H9 (cell line): ENCODE results near the gene XPC. TPM values are rescaled to one million over a fixed set of nuclear protein-coding genes. Genes with fewer than 3 reads are reported as not detected.

ENCODE experiments used
- DNase-seq: peaks from one replicate; pipeline ENCODE4 v3.0.0-alpha.2; 2017
- H2AFZ ChIP-seq: one replicate; pipeline ENCODE4 v1.6.1; 2013; ENCODE audit warnings: mild to moderate bottlenecking, low read length, control low read depth, moderate library complexity
- H2AK5ac ChIP-seq: 2 replicates; pipeline ENCODE4 v1.6.1; 2013; ENCODE audit warnings: low read length, control low read depth, mixed read lengths; ENCODE audit not compliant: insufficient read length
- H2BK120ac ChIP-seq: one replicate; pipeline ENCODE4 v1.6.1; 2013; ENCODE audit warnings: low read depth, mild to moderate bottlenecking, low read length, control low read depth, inconsistent platforms; ENCODE audit not compliant: poor library complexity, severe bottlenecking
- H2BK12ac ChIP-seq: 2 replicates; pipeline ENCODE4 v1.6.1; 2013; ENCODE audit warnings: low read length, control low read depth, mixed read lengths, low read depth; ENCODE audit not compliant: insufficient read length
- H2BK15ac ChIP-seq: 2 replicates; pipeline ENCODE4 v1.6.1; 2013; ENCODE audit warnings: low read depth, low read length, control low read depth
- H2BK20ac ChIP-seq: one replicate; pipeline ENCODE4 v1.6.1; 2013; ENCODE audit warnings: low read depth, mild to moderate bottlenecking, low read length, control low read depth, inconsistent platforms; ENCODE audit not compliant: poor library complexity, severe bottlenecking
- H2BK5ac ChIP-seq: 2 replicates; pipeline ENCODE4 v1.6.1; 2013; ENCODE audit warnings: low read length, control low read depth, mixed read lengths; ENCODE audit not compliant: insufficient read length
- H3K14ac ChIP-seq: 2 replicates; pipeline ENCODE4 v1.6.1; 2013; ENCODE audit warnings: low read length, control low read depth; ENCODE audit not compliant: insufficient read depth
- H3K18ac ChIP-seq: 2 replicates; pipeline ENCODE4 v1.6.1; 2013; ENCODE audit warnings: low read depth, mild to moderate bottlenecking, mixed read lengths, low read length, control low read depth; ENCODE audit not compliant: insufficient read length
- H3K23ac ChIP-seq: 2 replicates; pipeline ENCODE4 v1.6.1; 2013; ENCODE audit warnings: low read length, control low read depth, mixed read lengths, low read depth; ENCODE audit not compliant: insufficient read length
- H3K23me2 ChIP-seq: 2 replicates; pipeline ENCODE4 v1.6.1; 2013; ENCODE audit warnings: low read depth, mild to moderate bottlenecking, mixed read lengths, low read length, control low read depth; ENCODE audit not compliant: insufficient read length, poor library complexity, severe bottlenecking
- H3K27ac ChIP-seq: 2 replicates; pipeline ENCODE4 v1.5.1; 2013; ENCODE audit warnings: low read length, control low read depth, mixed read lengths, low read depth; ENCODE audit not compliant: insufficient read length
- H3K27me3 ChIP-seq: 2 replicates; pipeline ENCODE4 v1.6.1; 2013; ENCODE audit warnings: low read length, control low read depth, inconsistent platforms; ENCODE audit not compliant: insufficient read depth
- H3K4ac ChIP-seq: 2 replicates; pipeline ENCODE4 v1.6.1; 2013; ENCODE audit warnings: low read depth, mild to moderate bottlenecking, control low read depth, inconsistent platforms, low read length, moderate library complexity
- H3K4me1 ChIP-seq: 2 replicates; pipeline ENCODE4 v1.6.1; 2013; ENCODE audit warnings: low read length, control low read depth, inconsistent platforms; ENCODE audit not compliant: insufficient read depth
- H3K4me2 ChIP-seq: 2 replicates; pipeline ENCODE4 v1.6.1; 2013; ENCODE audit warnings: low read length, control low read depth, mixed read lengths; ENCODE audit not compliant: insufficient read length, insufficient read depth
- H3K56ac ChIP-seq: 2 replicates; pipeline ENCODE4 v1.6.1; 2013; ENCODE audit warnings: low read depth, mild to moderate bottlenecking, mixed read lengths, low read length, control low read depth; ENCODE audit not compliant: insufficient read length
- H3K79me1 ChIP-seq: 2 replicates; pipeline ENCODE4 v1.6.1; 2013; ENCODE audit warnings: low read depth, mild to moderate bottlenecking, moderate library complexity, low read length, control low read depth, inconsistent platforms; ENCODE audit not compliant: insufficient read depth, poor library complexity, severe bottlenecking
- H3K79me2 ChIP-seq: 2 replicates; pipeline ENCODE4 v1.6.1; 2013; ENCODE audit warnings: low read length, control low read depth, inconsistent platforms; ENCODE audit not compliant: insufficient read depth
- H3K9ac ChIP-seq: 2 replicates; pipeline ENCODE4 v1.6.1; 2013; ENCODE audit warnings: low read length, control low read depth, mixed read lengths; ENCODE audit not compliant: insufficient read length; ENCODE audit errors: extremely low read depth
- H3K9me3 ChIP-seq: one replicate; pipeline ENCODE4 v1.6.1; 2013; ENCODE audit warnings: low read depth, low read length, inconsistent platforms; ENCODE audit not compliant: control insufficient read depth
- H3T11ph ChIP-seq: one replicate; pipeline ENCODE4 v1.6.1; 2013; ENCODE audit warnings: mild to moderate bottlenecking, low read length, control low read depth, inconsistent platforms
- H4K20me1 ChIP-seq: one replicate; pipeline ENCODE4 v1.6.1; 2013; ENCODE audit not compliant: control insufficient read depth, insufficient read length, insufficient read depth
- H4K5ac ChIP-seq: 2 replicates; pipeline ENCODE4 v1.6.1; 2013; ENCODE audit warnings: low read depth, mild to moderate bottlenecking, mixed read lengths, low read length, control low read depth; ENCODE audit not compliant: insufficient read length
- H4K8ac ChIP-seq: replicated peaks from 2 replicates; pipeline ENCODE4 v1.6.1; 2013; ENCODE audit warnings: low read length, control low read depth, mixed read lengths, low read depth; ENCODE audit not compliant: insufficient read length
- H4K91ac ChIP-seq: 2 replicates; pipeline ENCODE4 v1.6.1; 2013; ENCODE audit warnings: low read depth, mild to moderate bottlenecking, moderate library complexity, mixed read lengths, low read length, control low read depth; ENCODE audit not compliant: insufficient read length
- H3K27ac Mint-ChIP-seq, 3 experiments: 2 replicates in 2 of 3; 3 replicates in 1 of 3; pipeline ENCODE4 v1.8.0; 2020 to 2021; ENCODE audit warnings: mixed read lengths in 3 of 3, mild to moderate bottlenecking in 1 of 3, moderate library complexity in 1 of 3
- H3K27me3 Mint-ChIP-seq: 2 replicates; pipeline ENCODE4 v1.8.0; 2021; ENCODE audit warnings: low read depth, mild to moderate bottlenecking, moderate library complexity, mixed read lengths
- H3K36me3 Mint-ChIP-seq, 3 experiments: 2 replicates in 2 of 3; 3 replicates in 1 of 3; pipeline ENCODE4 v1.8.0; 2020 to 2021; ENCODE audit warnings: low read depth in 3 of 3, mixed read lengths in 3 of 3; ENCODE audit not compliant: insufficient read depth in 1 of 3
- H3K4me1 Mint-ChIP-seq, 2 experiments: 2 replicates each; pipeline ENCODE4 v1.8.0; 2020; ENCODE audit warnings: mixed read lengths in 2 of 2
- H3K4me3 Mint-ChIP-seq, 2 experiments: 2 replicates in 1 of 2; 3 replicates in 1 of 2; pipeline ENCODE4 v1.8.0; 2020 to 2021; ENCODE audit warnings: mild to moderate bottlenecking in 2 of 2, mixed read lengths in 2 of 2, moderate library complexity in 1 of 2
- H3K9me3 Mint-ChIP-seq, 2 experiments: 2 replicates in 1 of 2; 3 replicates in 1 of 2; pipeline ENCODE4 v1.8.0; 2020; ENCODE audit warnings: mild to moderate bottlenecking in 2 of 2, mixed read lengths in 2 of 2, moderate library complexity in 1 of 2
- WGBS: extraction: QIAGEN DNeasy Blood & Tissue Kit; methylation state at CpG from one replicate; pipeline ENCODE4 v1.1.7; 2013; ENCODE audit warnings: missing lambda C conversion rate, low lambda C conversion rate, mixed read lengths; ENCODE audit not compliant: insufficient read length; ENCODE audit errors: extremely low coverage; 5-methylcytosine and 5-hydroxymethylcytosine counted together
- total RNA-seq: library from RNA; stranded (reverse); gene quantifications from 2 replicates; pipeline ENCODE4 v1.2.1, GENCODE V29; 2021
- TF ChIP-seq, protein P1 (sequence below): fragments of 200-600 bp; sonication (generic); conservative IDR thresholded peaks from 3 replicates; pipeline ENCODE4 v1.8.0; 2021; ENCODE audit warnings: antibody characterized with exemption, mild to moderate bottlenecking

The XPC gene
- total RNA-seq, 1 experiment from 2014 or later, result 30.3 TPM

GRCh38 chr3:14216257-14217048, 38.1 kb upstream of the XPC start:
- Histone ChIP-seq H4K91ac (no peak overlapping the region), H2BK12ac (no peak overlapping the region), H2BK120ac (no peak overlapping the region), H3K4ac (no peak overlapping the region), H3K27ac (no peak overlapping the region), H3K56ac (no peak overlapping the region), H3K14ac (0 out of 2 replicates have a peak overlapping the region, but pooled peaks have one; percentile 9), H2BK5ac (no peak overlapping the region), H3K79me1 (no peaks in the 10 kb centered on the region), H4K8ac (no peak overlapping the region), H3K9ac (peak overlapping the region; percentile 32), H4K20me1 (no peaks in the 10 kb centered on the region), H3K79me2 (no peaks in the 10 kb centered on the region), H2AFZ (peak overlapping the region; percentile 7), H2BK20ac (no peak overlapping the region), H3K4me1 (no peaks in the 10 kb centered on the region; the same call in 1 of the 2 replicates), H3K4me2 (peak overlapping the region; percentile 63), H3T11ph (no peak overlapping the region), H3K27me3 (no peaks in the 10 kb centered on the region), H4K5ac (no peak overlapping the region), H3K18ac (no peak overlapping the region), H3K23me2 (peaks cover 4% of the 10 kb centered on the region), H2AK5ac (no peak overlapping the region), H2BK15ac (no peak overlapping the region), H3K9me3 (no peaks in the 10 kb centered on the region), H3K23ac (no peak overlapping the region)
- H3K4me3 Mint-ChIP-seq, result peak overlapping the region; percentile 15 to 51; a peak in 4 of 5 replicates
- WGBS, result no CpG with 5 or more reads among the region's 22 CpGs
- H3K27ac Mint-ChIP-seq, result peak overlapping the region in 1 of 3 experiments; percentile 87; a peak in 2 of 7 replicates
- H3K27me3 Mint-ChIP-seq, result peaks cover 15% of the 10 kb centered on the region
- H3K9me3 Mint-ChIP-seq, result peaks cover 20 to 21% of the 10 kb centered on the region in 2 experiments
- H3K36me3 Mint-ChIP-seq, result peaks cover 0 to 7% (median 3%) of the 10 kb centered on the region in 3 experiments; a peak in 4 of 7 replicates
- H3K4me1 Mint-ChIP-seq, result peaks cover 6 to 7% of the 10 kb centered on the region in 2 experiments; a peak in 3 of 4 replicates
- TF ChIP-seq, protein P1, sequence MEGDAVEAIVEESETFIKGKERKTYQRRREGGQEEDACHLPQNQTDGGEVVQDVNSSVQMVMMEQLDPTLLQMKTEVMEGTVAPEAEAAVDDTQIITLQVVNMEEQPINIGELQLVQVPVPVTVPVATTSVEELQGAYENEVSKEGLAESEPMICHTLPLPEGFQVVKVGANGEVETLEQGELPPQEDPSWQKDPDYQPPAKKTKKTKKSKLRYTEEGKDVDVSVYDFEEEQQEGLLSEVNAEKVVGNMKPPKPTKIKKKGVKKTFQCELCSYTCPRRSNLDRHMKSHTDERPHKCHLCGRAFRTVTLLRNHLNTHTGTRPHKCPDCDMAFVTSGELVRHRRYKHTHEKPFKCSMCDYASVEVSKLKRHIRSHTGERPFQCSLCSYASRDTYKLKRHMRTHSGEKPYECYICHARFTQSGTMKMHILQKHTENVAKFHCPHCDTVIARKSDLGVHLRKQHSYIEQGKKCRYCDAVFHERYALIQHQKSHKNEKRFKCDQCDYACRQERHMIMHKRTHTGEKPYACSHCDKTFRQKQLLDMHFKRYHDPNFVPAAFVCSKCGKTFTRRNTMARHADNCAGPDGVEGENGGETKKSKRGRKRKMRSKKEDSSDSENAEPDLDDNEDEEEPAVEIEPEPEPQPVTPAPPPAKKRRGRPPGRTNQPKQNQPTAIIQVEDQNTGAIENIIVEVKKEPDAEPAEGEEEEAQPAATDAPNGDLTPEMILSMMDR, result peak; percentile 87
- DNase-seq, result peak; percentile 97
